HepG2 (cell line): Measurements from ENCODE around the gene SCARF1. TPM values are rescaled to one million over a fixed set of nuclear protein-coding genes. Genes with fewer than 3 reads are reported as not detected.
A peak's percentile ranks its signal among the peaks of the same experiment; 100 is the strongest.

Experiments used
- ATAD3A ChIP-seq: sonication (generic); formaldehyde crosslinking; IDR thresholded peaks from 2 replicates; pipeline ENCODE4 v1.4.0; 2020; ENCODE audit warnings: missing genetic modification reagents
- FIP1L1 ChIP-seq: fragments of 200-400 bp; formaldehyde crosslinking; IDR thresholded peaks from 2 replicates; pipeline ENCODE4 v1.6.1; 2018; ENCODE audit warnings: low read depth, mild to moderate bottlenecking, low read length, moderate library complexity, borderline replicate concordance; ENCODE audit not compliant: insufficient read depth
- GLMP ChIP-seq: sonication (generic); formaldehyde crosslinking; IDR thresholded peaks from 2 replicates; pipeline ENCODE4 v1.9.0; 2021; ENCODE audit warnings: missing genetic modification reagents, mild to moderate bottlenecking, borderline replicate concordance
- GPN1 ChIP-seq: sonication (generic); formaldehyde crosslinking; IDR thresholded peaks from 2 replicates; pipeline ENCODE4 v1.5.1; 2020; ENCODE audit warnings: missing genetic modification reagents, borderline replicate concordance
- MAF1 ChIP-seq: sonication (generic); formaldehyde crosslinking; IDR thresholded peaks from 2 replicates; pipeline ENCODE4 v1.5.0; 2020; ENCODE audit warnings: missing genetic modification reagents, borderline replicate concordance
- MATR3 ChIP-seq: sonication (generic); formaldehyde crosslinking; IDR thresholded peaks from 2 replicates; pipeline ENCODE4 v1.4.0; 2020; ENCODE audit warnings: missing genetic modification reagents
- NBN ChIP-seq: fragments of 450-650 bp; conservative IDR thresholded peaks from 2 replicates; pipeline ENCODE4 v1.6.1; 2017
- REXO4 ChIP-seq: sonication (generic); formaldehyde crosslinking; IDR thresholded peaks from 2 replicates; pipeline ENCODE4 v1.8.0; 2022; ENCODE audit warnings: missing genetic modification reagents, mild to moderate bottlenecking, borderline replicate concordance
- SAP130 ChIP-seq: IDR thresholded peaks from 2 replicates; pipeline ENCODE4 v1.6.1; 2016; ENCODE audit warnings: low read depth
- SNAPC2 ChIP-seq: sonication (generic); formaldehyde crosslinking; IDR thresholded peaks from 2 replicates; pipeline ENCODE4 v1.8.1; 2022; ENCODE audit warnings: mild to moderate bottlenecking, missing genetic modification reagents
- STAT5B ChIP-seq: sonication (generic); formaldehyde crosslinking; IDR thresholded peaks from 2 replicates; pipeline ENCODE4 v1.4.0; 2020; ENCODE audit warnings: missing genetic modification reagents
- TBX2 ChIP-seq: sonication (generic); formaldehyde crosslinking; IDR thresholded peaks from 2 replicates; pipeline ENCODE4 v1.5.0; 2020; ENCODE audit warnings: missing genetic modification reagents, mild to moderate bottlenecking, borderline replicate concordance
- ZBTB7B ChIP-seq: sonication (generic); formaldehyde crosslinking; IDR thresholded peaks from 2 replicates; pipeline ENCODE4 v1.4.0; 2020; ENCODE audit warnings: missing genetic modification reagents
- ZMAT5 ChIP-seq: sonication (generic); formaldehyde crosslinking; IDR thresholded peaks from 2 replicates; pipeline ENCODE4 v1.5.0; 2020; ENCODE audit warnings: mild to moderate bottlenecking, low read depth, missing genetic modification reagents, borderline replicate concordance
- ZNF263 ChIP-seq: sonication (generic); formaldehyde crosslinking; IDR thresholded peaks from 2 replicates; pipeline ENCODE4 v1.4.0; 2020; ENCODE audit warnings: missing genetic modification reagents
- ZNF546 ChIP-seq: sonication (generic); formaldehyde crosslinking; conservative IDR thresholded peaks from 2 replicates; pipeline ENCODE4 v1.8.1; 2023; ENCODE audit warnings: mild to moderate bottlenecking, missing genetic modification reagents
- ZNF615 ChIP-seq: sonication (generic); formaldehyde crosslinking; IDR thresholded peaks from 2 replicates; pipeline ENCODE4 v1.5.0; 2020; ENCODE audit warnings: mild to moderate bottlenecking, missing genetic modification reagents, borderline replicate concordance
- ZNF710 ChIP-seq: sonication (generic); formaldehyde crosslinking; IDR thresholded peaks from 2 replicates; pipeline ENCODE4 v1.5.0; 2020; ENCODE audit warnings: mild to moderate bottlenecking, missing genetic modification reagents, borderline replicate concordance
- ZNF766 ChIP-seq: sonication (generic); formaldehyde crosslinking; IDR thresholded peaks from 2 replicates; pipeline ENCODE4 v1.5.0; 2020; ENCODE audit warnings: missing genetic modification reagents, borderline replicate concordance
- polyA plus RNA-seq, 8 experiments: library from polyadenylated mRNA; depleted of rRNA in 3 of 8; stranded (reverse) in 7 of 8; unstranded in 1 of 8; fragments of >200 nt; fragmentation: Illumina TruSeq in 4 of 8; extraction: Trizol in 4 of 8; gene quantifications; 2 replicates each; pipeline versions ENCODE4 v1.2.1 to v1.2.3, GENCODE V29; 2011 to 2016; ENCODE audit warnings: low read depth in 4 of 8, missing spikeins in 1 of 8, mixed read lengths in 1 of 8; ENCODE audit not compliant: insufficient read depth in 1 of 8
- total RNA-seq, 5 experiments: library from RNA; depleted of rRNA; stranded (reverse); fragments of >200 nt; fragmentation: Illumina TruSeq; extraction: Trizol; gene quantifications; 2 replicates each; pipeline ENCODE4 v1.2.3, GENCODE V29; 2016; ENCODE audit warnings: low read depth in 1 of 5
- TF ChIP-seq, protein P1 (sequence below): sonication (generic); formaldehyde crosslinking; IDR thresholded peaks from 2 replicates; pipeline ENCODE4 v1.8.1; 2022; ENCODE audit warnings: mild to moderate bottlenecking, missing genetic modification reagents
- TF ChIP-seq, protein P2 (sequence below): sonication (generic); formaldehyde crosslinking; IDR thresholded peaks from 2 replicates; pipeline ENCODE4 v1.4.0; 2020; ENCODE audit warnings: missing genetic modification reagents
- TF ChIP-seq, protein P3 (sequence below): IDR thresholded peaks from 2 replicates; pipeline ENCODE4 v1.6.1; 2016; ENCODE audit warnings: low read depth, control low read depth

Gene SCARF1
- total and polyA plus RNA-seq, 2 of the 13 experiments (the other 11 are each of a cell fraction or from before 2014, with no cell fraction given): 0.24 to 0.71 TPM

DNA sequence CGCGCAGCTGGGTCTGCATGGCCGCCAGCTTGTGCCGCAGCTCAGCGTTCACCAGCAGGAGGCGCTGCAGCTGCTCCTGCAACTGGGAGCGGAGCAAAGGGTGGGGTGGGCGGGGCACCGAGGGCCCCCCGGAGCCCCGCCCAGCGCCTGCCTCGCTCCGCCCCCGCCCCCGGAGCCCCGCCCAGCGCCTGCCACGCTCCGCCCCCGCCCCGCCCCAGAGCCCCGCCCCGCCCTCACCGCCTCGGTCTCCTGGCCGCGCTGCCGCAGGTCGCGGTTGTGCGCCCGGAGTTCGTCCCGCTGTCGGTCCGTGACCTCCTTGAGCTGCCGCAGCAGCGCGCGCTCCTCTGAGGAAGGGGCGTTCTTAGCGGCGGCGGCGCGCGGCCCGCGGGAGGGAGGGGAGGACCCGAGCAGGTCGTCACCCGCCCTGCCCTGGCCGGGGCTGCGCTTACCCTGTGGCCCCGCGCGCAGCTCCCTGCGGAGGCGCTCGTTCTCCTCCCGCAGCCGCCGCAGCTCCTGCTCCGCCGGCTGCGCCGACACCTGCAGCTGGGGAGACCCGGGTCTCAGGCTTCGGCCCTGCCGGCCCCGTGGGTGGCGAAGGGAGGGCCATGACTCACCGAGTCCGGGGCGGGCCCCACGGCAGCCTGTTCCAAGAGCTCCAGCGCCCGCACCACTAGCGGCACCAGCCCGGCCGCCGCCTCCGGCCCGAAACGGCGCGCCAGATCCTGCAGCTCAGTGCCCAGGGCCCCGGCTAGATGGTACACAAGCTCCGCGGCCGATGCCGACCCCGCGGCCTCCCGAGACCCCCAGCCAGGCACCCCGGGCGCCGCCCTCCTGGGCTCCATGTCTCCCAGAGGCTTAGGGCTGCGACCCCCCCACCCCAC lies 3.7 kb upstream of the SCARF1 start (continued):
- no peak for TF ChIP-seq FIP1L1
- no peak for TF ChIP-seq MATR3
- TF ChIP-seq ZNF615 (CRISPR knock-in tag): no peak; the same call in 1 of the 2 replicates
- no peak for TF ChIP-seq NBN
- no peak for TF ChIP-seq ZMAT5 (CRISPR knock-in tag)
- TF ChIP-seq ZNF263: no peak; the same call in 1 of the 2 replicates
- TF ChIP-seq GPN1: no peak
- peak; percentile 11; the same call in 1 of the 2 replicates for TF ChIP-seq TBX2 (CRISPR knock-in tag)
- TF ChIP-seq REXO4 (CRISPR knock-in tag): no peak
- TF ChIP-seq, protein P1, sequence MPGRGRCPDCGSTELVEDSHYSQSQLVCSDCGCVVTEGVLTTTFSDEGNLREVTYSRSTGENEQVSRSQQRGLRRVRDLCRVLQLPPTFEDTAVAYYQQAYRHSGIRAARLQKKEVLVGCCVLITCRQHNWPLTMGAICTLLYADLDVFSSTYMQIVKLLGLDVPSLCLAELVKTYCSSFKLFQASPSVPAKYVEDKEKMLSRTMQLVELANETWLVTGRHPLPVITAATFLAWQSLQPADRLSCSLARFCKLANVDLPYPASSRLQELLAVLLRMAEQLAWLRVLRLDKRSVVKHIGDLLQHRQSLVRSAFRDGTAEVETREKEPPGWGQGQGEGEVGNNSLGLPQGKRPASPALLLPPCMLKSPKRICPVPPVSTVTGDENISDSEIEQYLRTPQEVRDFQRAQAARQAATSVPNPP: no peak
- no peak for TF ChIP-seq GLMP (CRISPR knock-in tag)
- TF ChIP-seq ATAD3A: no peak
- TF ChIP-seq, protein P2, sequence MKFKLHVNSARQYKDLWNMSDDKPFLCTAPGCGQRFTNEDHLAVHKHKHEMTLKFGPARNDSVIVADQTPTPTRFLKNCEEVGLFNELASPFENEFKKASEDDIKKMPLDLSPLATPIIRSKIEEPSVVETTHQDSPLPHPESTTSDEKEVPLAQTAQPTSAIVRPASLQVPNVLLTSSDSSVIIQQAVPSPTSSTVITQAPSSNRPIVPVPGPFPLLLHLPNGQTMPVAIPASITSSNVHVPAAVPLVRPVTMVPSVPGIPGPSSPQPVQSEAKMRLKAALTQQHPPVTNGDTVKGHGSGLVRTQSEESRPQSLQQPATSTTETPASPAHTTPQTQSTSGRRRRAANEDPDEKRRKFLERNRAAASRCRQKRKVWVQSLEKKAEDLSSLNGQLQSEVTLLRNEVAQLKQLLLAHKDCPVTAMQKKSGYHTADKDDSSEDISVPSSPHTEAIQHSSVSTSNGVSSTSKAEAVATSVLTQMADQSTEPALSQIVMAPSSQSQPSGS (CRISPR knock-in tag): no peak
- TF ChIP-seq STAT5B: no peak
- no peak for TF ChIP-seq ZBTB7B (CRISPR knock-in tag)
- no peak for TF ChIP-seq MAF1 (CRISPR knock-in tag)
- no peak; the same call in 1 of the 2 replicates for TF ChIP-seq ZNF710 (CRISPR knock-in tag)
- TF ChIP-seq ZNF766 (CRISPR knock-in tag): no peak
- TF ChIP-seq ZNF546 (CRISPR knock-in tag): 0 out of 2 replicates have a peak, but pooled peaks have one; percentile 71
- TF ChIP-seq SAP130 (CRISPR knock-in tag): peak; percentile 80
- no peak for TF ChIP-seq SNAPC2 (CRISPR knock-in tag)
- TF ChIP-seq, protein P3, sequence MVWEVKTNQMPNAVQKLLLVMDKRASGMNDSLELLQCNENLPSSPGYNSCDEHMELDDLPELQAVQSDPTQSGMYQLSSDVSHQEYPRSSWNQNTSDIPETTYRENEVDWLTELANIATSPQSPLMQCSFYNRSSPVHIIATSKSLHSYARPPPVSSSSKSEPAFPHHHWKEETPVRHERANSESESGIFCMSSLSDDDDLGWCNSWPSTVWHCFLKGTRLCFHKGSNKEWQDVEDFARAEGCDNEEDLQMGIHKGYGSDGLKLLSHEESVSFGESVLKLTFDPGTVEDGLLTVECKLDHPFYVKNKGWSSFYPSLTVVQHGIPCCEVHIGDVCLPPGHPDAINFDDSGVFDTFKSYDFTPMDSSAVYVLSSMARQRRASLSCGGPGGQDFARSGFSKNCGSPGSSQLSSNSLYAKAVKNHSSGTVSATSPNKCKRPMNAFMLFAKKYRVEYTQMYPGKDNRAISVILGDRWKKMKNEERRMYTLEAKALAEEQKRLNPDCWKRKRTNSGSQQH (CRISPR knock-in tag): no peak
